Calu3 (cell line): ENCODE data around the gene SCYGR5. TPM values are rescaled to one million over a fixed set of nuclear protein-coding genes. Genes with fewer than 3 reads are reported as not detected.

Source experiments
- BruUV-seq: library from RNA; stranded (reverse); fragments of 400-500 nt; replicated peaks from 2 replicates; lab custom pipeline; 2021; lab: Mats Ljungman, UMichigan
- CTCF ChIA-PET: fragments of 300-600 bp; sonication (Branson Sonifier 250); formaldehyde crosslinking; loops from one replicate; lab custom pipeline; 2022; ENCODE audit warnings: antibody characterized with exemption; lab: Charles Lee
- DNase-seq: peaks from one replicate; pipeline ENCODE4 v3.0.0; 2022
- H3K27ac Mint-ChIP-seq: one replicate; pipeline ENCODE4 v1.8.0; 2022; ENCODE audit warnings: mixed read lengths; ENCODE audit not compliant: unreplicated experiment
- H3K27me3 Mint-ChIP-seq: one replicate; pipeline ENCODE4 v1.8.0; 2022; ENCODE audit warnings: mixed read lengths; ENCODE audit not compliant: unreplicated experiment
- H3K36me3 Mint-ChIP-seq: one replicate; pipeline ENCODE4 v1.8.0; 2022; ENCODE audit warnings: mild to moderate bottlenecking, moderate library complexity, mixed read lengths; ENCODE audit not compliant: insufficient read depth, unreplicated experiment
- H3K4me1 Mint-ChIP-seq: one replicate; pipeline ENCODE4 v1.8.0; 2022; ENCODE audit warnings: mild to moderate bottlenecking, low read depth, mixed read lengths; ENCODE audit not compliant: unreplicated experiment
- H3K4me3 Mint-ChIP-seq: one replicate; pipeline ENCODE4 v1.8.0; 2022; ENCODE audit warnings: mild to moderate bottlenecking, low read depth, moderate library complexity, mixed read lengths; ENCODE audit not compliant: unreplicated experiment
- H3K9me3 Mint-ChIP-seq: one replicate; pipeline ENCODE4 v1.8.0; 2022; ENCODE audit warnings: low read depth, mixed read lengths; ENCODE audit not compliant: unreplicated experiment
- intact Hi-C: fragments of 100-400 bp; cut with micrococcal nuclease; formaldehyde crosslinking; loops from one replicate; pipeline ENCODE4 v1.10.0; 2022; ENCODE audit not compliant: unreplicated experiment
- total RNA-seq: library from RNA; stranded (reverse); gene quantifications from 2 replicates; pipeline ENCODE4 v1.2.3, GENCODE V29; 2022
- TF ChIP-seq, protein P1 (sequence below): fragments of 200-600 bp; IDR thresholded peaks from one replicate; pipeline ENCODE4 v1.8.0; 2022; ENCODE audit warnings: antibody characterized with exemption; ENCODE audit not compliant: unreplicated experiment

The SCYGR5 gene
- total RNA-seq, 1 experiment from 2014 or later, result not detected

DNA sequence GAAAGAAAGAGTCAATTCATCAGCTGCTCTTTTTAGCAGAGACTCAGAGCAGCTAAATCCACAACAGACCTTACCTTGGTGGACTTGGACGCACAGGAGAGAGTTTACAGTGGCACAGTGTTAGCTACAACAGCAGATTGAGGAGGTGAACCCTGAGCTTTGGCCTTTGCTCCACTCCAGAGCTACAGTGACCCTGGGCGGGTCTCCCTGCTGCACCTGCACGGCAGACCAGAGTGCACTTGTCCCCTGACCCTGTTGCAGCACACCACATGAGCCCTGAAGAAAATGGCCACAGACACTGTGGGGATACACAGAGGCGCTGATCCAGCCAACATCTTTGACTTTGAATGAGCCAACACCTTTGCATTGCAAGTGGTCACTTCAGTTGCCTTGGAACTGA, 40.3 kb downstream of the SCYGR5 start:
- intact Hi-C loops, result loop anchor here (10.0 kb wide), 1 partner anchor 222 kb away; no protein-coding TSS in a partner anchor
- no peaks in the 10 kb centered on the region for H3K27me3 Mint-ChIP-seq
- CTCF ChIA-PET, result no interaction called here
- peaks cover 37% of the 10 kb centered on the region for H3K4me1 Mint-ChIP-seq
- TF ChIP-seq, protein P1, sequence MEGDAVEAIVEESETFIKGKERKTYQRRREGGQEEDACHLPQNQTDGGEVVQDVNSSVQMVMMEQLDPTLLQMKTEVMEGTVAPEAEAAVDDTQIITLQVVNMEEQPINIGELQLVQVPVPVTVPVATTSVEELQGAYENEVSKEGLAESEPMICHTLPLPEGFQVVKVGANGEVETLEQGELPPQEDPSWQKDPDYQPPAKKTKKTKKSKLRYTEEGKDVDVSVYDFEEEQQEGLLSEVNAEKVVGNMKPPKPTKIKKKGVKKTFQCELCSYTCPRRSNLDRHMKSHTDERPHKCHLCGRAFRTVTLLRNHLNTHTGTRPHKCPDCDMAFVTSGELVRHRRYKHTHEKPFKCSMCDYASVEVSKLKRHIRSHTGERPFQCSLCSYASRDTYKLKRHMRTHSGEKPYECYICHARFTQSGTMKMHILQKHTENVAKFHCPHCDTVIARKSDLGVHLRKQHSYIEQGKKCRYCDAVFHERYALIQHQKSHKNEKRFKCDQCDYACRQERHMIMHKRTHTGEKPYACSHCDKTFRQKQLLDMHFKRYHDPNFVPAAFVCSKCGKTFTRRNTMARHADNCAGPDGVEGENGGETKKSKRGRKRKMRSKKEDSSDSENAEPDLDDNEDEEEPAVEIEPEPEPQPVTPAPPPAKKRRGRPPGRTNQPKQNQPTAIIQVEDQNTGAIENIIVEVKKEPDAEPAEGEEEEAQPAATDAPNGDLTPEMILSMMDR, result no peak
- H3K27ac Mint-ChIP-seq, result no peak overlapping the region
- peaks cover 48% of the 10 kb centered on the region for H3K36me3 Mint-ChIP-seq
- H3K4me3 Mint-ChIP-seq, result no peak overlapping the region
- no peaks in the 10 kb centered on the region for H3K9me3 Mint-ChIP-seq
- no peak for DNase-seq
- BruUV-seq, result no TSS peak

DNA sequence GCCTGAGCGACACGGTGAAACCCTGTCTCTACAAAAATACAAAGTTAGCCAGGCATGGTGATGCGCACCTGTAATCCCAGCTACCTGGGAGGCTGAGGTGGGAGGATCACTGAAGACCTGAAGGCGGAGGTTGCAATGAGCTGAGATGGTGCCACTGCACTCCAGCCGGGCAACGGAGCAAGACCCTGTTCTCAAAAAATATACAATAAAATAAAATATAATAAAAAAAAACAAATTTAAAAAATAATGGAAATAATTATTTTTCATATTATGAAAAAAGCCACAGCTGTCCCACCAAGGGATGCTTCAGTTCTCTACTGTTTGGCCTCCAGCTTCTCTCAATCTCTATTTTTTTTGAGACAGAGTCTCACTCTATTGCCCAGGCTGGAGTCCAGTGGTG, 40.8 kb downstream of the SCYGR5 start:
- H3K9me3 Mint-ChIP-seq, result no peaks in the 10 kb centered on the region
- H3K4me1 Mint-ChIP-seq, result peaks cover 36% of the 10 kb centered on the region
- no peak overlapping the region for H3K4me3 Mint-ChIP-seq
- DNase-seq, result no peak
- H3K27me3 Mint-ChIP-seq, result no peaks in the 10 kb centered on the region
- intact Hi-C loops, result loop anchor here (10.0 kb wide), 1 partner anchor 223 kb away; no protein-coding TSS in a partner anchor
- CTCF ChIA-PET, result no interaction called here
- TF ChIP-seq, protein P1, result no peak
- H3K27ac Mint-ChIP-seq, result no peak overlapping the region
- no TSS peak for BruUV-seq
- peaks cover 49% of the 10 kb centered on the region for H3K36me3 Mint-ChIP-seq

DNA sequence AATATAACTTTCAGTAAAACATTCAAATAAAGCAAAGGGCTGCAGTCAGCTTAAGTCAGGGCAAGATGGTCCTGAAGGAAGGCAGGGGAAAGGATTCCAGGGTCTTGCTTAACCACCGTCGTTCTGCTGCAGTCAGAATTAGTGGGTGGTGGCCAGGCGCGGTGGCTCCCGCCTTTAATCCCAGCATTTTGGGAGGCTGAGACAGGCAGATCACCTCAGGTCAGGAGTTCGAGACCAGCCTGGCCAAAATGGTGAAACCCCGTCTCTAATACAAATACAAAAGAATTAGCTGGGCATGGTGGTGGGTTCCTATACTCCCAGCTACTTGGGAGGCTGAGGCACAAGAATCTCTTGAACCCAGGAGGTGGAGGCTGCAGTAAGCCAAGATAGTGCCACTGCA, 44.4 kb downstream of the SCYGR5 start:
- no TSS peak for BruUV-seq
- H3K27ac Mint-ChIP-seq, result no peak overlapping the region
- peaks cover 43% of the 10 kb centered on the region for H3K4me1 Mint-ChIP-seq

DNA sequence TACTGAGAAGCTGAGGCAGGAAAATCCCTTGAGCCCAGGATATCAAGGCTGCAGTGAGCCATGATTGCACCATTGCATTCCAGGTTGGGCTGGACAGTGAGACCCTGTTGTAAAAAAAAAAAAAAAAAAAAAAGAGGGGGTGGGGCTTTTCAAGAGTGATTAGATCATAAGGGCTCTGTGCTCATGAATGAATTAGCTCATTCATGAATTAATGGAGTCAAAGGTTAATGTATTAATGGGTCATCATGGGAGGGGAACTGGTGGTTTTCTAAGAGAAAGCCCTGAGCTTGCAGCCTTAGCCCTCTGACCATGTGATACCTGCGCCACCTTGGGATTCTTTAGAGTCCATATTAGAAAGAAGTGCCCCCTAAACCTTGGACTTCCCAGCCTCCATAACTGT, 46.7 kb downstream of the SCYGR5 start:
- intact Hi-C loops, result no loop called here
- H3K4me1 Mint-ChIP-seq, result peaks cover 34% of the 10 kb centered on the region
- CTCF ChIA-PET, result interaction anchor here (0.7 to 1.9 kb wide), 8 partner anchors 8 to 262 kb away, joined by 3 to 8 read pairs (median 4); no protein-coding TSS in a partner anchor
- DNase-seq, result peak; percentile 24
- H3K27me3 Mint-ChIP-seq, result no peaks in the 10 kb centered on the region
- peak overlapping the region; percentile 80 for H3K27ac Mint-ChIP-seq
- peak overlapping the region; percentile 75 for H3K4me3 Mint-ChIP-seq
- TF ChIP-seq, protein P1, result no peak
- no peaks in the 10 kb centered on the region for H3K9me3 Mint-ChIP-seq
- peaks cover 62% of the 10 kb centered on the region for H3K36me3 Mint-ChIP-seq
- no TSS peak for BruUV-seq

More for the DNA sequence above, 44.4 kb downstream of the SCYGR5 start:
- H3K9me3 Mint-ChIP-seq, result no peaks in the 10 kb centered on the region
- intact Hi-C loops, result no loop called here
- TF ChIP-seq, protein P1, result no peak
- H3K27me3 Mint-ChIP-seq, result no peaks in the 10 kb centered on the region
- CTCF ChIA-PET, result no interaction called here
- no peak overlapping the region for H3K4me3 Mint-ChIP-seq
- H3K36me3 Mint-ChIP-seq, result peaks cover 54% of the 10 kb centered on the region
- no peak for DNase-seq
